HS-27A (cell line): Measurements from ENCODE around the gene ACTR6.
"Not testable (repeated sequence)": the region's sequence is repeated elsewhere in the genome, so short reads cannot be mapped to it uniquely, and the experiment has no call there.

Experiments used
- DNase-seq: peaks from one replicate; pipeline ENCODE4 v3.0.0-alpha.2; 2012; ENCODE audit warnings: low read depth, missing footprints

ACTR6 gene

GRCh38 chr12:100185361-100185894, 15.2 kb upstream of the ACTR6 start:
- DNase-seq: no peak

GRCh38 chr12:100186071-100186470, 14.5 kb upstream of the ACTR6 start:
- DNase-seq: no peak

GRCh38 chr12:100187068-100187467, 13.5 kb upstream of the ACTR6 start:
- no peak for DNase-seq

GRCh38 chr12:100187857-100188519, 12.6 kb upstream of the ACTR6 start:
- DNase-seq: no peak

GRCh38 chr12:100188888-100189635, 11.6 kb upstream of the ACTR6 start:
- DNase-seq: not testable (repeated sequence)

- no peak for DNase-seq
These were observed 10.8 kb upstream of the ACTR6 start for GRCh38 chr12:100189636-100190394.

GRCh38 chr12:100193085-100193484, 7.5 kb upstream of the ACTR6 start:
- DNase-seq: no peak

- no peak for DNase-seq
These were observed 3.1 kb upstream of the ACTR6 start for GRCh38 chr12:100197486-100197885.

GRCh38 chr12:100199023-100199346, 1.6 kb upstream of the ACTR6 start:
- DNase-seq: no peak

DNA sequence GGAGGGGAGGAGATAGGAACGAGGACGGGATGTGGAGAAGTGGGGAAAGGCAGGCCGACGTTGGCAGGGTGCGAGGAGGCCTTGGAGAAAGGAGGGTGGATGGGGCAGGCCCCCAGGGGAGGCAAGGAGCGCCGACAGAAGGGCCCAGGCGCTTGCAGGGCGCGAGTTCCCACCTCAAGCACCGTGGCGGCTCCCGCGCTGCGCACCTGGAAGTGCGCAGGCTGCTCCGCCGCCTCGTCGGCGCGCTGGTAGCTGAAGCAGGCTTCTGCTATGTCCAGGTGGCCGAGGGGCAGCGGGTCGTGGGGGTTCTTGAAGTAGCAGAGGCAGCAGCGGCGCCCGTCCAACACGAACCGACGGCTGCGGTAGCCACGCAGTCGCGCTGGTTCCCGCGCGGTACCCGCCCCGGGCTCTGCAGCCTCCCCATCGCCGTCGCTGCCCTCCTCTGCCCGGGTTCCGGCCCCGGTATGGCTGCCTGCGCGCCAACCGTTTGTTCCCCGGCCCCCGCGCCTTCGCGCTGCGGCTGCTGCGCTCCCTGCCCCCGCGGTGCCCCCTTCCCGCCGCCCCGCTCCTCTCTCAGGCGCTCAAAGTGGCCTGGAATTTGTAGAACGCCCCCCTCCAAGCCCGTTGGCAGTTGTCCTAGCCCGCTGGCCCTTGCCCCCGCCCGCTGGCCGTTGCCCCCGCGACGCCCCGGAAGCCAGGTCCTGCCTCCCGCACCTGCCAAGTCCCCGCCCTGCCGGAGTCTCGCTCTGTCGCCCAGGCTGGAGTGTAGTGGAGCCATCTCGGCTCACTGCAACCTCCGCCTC, 1.1 kb upstream of the ACTR6 start:
- DNase-seq: no peak

GRCh38 chr12:100201604-100202423, 1.2 kb downstream of the ACTR6 start:
- DNase-seq: no peak

DNA sequence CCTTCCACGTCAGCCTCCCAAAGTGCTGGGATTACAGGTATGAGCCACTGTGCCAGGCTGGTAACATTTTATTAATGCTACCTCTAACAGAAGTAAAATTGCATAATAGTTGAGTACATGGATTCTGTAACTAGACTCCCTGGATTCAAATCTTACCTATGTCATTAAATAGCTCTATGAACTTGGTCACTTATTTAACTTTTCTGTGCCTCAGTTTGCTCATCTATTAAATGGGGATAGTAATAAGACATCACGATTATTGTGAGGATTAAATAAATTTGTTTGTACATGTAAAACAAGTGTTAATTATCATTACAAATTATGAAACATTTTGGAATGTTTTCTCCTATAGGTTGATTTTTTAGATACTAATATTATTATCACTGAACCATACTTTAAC, 6.7 kb downstream of the ACTR6 start:
- no peak for DNase-seq

DNA sequence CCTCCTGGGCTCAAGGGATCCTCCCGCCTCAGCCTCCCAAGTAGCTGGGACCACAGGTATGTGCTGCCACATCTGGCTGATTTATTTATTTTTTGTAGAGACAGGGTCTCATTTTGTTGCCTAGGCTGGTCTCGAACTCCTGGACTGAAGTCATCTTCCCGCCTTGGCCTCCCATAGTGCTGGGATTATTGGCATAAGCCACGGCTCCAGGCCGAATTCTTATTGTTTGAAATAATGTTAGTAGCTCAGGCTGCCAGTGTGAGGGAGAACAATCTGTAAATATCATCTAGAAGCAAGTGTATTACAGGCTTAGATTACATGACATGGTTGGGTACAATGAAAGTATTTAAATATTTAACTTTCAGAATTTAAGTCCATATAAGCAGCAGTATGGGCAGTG, 8.2 kb downstream of the ACTR6 start:
- DNase-seq: no peak

- no peak for DNase-seq
These were observed 11.1 kb downstream of the ACTR6 start for GRCh38 chr12:100211698-100212097.

DNA sequence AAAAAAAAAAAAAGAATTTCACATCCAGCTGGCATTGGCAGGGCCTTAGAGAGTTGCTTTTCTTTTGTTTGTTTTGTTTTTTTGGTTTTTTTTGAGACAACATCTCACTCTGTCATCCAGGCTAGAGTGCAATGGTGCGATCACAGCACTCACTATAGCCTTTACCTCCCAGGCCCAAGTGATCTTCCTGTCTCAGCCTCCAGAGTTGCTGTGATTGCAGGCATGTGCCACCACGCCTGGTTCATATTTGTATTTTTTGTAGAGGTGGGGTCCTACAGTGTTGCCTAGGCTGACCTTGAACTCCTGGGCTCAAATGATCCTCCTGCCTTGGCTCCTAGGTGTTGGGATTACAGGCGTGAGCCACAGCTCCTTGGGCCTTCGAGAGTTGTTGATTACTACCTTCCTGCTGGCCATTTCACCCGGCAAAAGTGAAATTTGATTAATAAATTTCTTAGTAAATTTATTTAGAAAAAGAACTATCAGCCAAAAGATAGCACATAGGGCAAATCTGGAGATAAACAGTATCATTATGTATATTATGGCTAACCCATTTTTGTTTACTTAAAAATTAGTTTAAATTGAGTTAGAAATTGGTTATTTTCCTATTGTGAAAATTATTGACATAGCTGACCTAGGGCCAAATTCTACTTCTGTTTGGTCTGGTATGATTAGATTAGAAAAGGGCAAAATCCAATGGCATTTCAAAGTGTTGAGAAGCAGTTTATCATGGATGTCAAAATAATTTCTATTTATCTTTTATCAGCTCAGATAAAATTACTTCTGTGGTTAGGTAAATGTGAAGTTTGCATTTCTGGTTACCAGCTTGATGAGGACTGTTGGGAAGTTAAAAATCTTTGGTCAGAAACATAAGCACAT, 12.6 kb downstream of the ACTR6 start:
- no peak for DNase-seq

DNA sequence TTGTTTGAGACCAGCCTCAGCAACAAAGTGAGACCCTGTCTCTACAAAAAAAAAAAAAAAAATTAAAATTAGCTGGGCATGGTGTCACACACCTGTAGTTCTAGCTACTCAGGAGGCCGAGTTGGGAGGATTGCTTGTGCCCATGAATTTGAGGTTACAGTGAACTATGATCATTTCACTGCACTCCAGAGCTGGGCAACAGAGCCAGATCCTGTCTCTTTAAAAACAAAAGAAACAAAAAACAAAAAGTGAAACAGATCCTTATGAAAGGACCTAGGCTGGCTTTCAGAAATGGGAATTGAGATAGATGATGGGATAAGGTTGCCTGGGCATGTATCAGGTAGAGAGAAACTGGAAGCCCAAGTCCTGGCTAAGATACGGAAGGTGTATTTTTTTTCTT, 13.9 kb downstream of the ACTR6 start:
- no peak for DNase-seq

GRCh38 chr12:100215209-100215608, 14.6 kb downstream of the ACTR6 start:
- no peak for DNase-seq

DNA sequence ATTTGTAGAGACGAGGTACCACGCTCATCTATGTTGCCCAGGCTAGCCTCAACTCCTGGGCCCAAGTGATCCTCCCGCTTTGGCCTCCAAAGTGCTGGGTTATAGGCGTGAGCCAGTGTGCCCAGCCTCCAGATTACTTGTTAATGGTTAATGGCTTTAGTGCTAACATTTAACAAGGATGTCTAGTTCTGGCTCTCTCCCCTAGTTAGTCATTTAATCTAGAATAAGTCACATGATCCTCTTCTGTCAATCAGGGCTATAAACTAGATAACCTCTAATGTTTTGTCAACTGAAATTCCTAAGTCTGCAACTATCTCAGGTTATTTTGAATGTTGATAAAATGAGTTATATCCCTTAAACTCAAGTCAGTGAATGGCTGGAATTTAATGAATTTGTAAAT, 15.7 kb downstream of the ACTR6 start:
- DNase-seq: no peak

DNA sequence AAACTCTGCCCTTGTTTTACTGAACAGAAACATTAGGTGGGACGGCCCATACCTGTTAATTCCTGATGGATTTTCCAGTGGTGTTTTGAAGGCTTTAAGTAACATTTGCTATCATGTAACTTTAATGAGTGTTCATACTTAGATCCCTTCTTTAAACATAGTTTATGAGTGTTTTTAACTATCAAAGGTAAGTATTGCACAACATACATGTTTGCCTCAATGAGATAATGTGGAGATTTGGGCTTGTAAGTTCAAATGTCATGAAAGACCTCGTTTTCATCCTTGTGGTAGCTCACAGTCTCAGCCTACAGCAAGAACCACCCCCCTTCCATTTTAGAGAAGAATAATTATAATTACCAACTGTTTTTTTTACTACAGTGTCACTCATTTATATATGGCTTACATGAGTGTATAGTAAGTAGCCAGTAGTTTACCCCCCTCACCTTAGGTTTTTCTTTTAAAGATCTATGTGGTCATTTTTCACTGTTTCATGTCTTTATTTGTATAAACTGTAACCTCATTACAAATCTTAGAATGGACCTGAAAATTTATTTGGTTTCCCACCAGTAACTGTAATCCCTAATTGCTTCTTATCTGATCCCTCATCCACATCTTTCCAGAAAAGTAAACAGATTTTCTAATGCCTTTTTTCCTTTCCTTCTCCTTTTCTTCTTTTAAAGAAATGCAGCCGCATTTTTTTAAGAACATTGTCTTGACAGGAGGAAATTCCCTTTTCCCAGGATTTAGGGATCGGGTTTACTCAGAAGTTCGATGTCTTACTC, 18.9 kb downstream of the ACTR6 start:
- DNase-seq: no peak
